GM04503 (cell line): Measurements from ENCODE around the gene URM1.
"Not testable (repeated sequence)": the region's sequence is repeated elsewhere in the genome, so short reads cannot be mapped to it uniquely, and the experiment has no call there.

Experiments
- DNase-seq: peaks from one replicate; pipeline ENCODE4 v3.0.0-alpha.2; 2012; ENCODE audit warnings: low read depth

The URM1 gene

GRCh38 chr9:128370752-128371629 is at the start of gene URM1:
TSS of gene URM1 (plus strand) at chr9:128371374. CDS start at chr9:128371381, 7 bp downstream.
- peak; percentile 87 for DNase-seq

- no peak for DNase-seq
Measured at GRCh38 chr9:128321879-128322403, 49.2 kb upstream of the URM1 start.

- peak; percentile 80 for DNase-seq
Measured at GRCh38 chr9:128322404-128323211, 48.6 kb upstream of the URM1 start, which contains the start of the genes COQ4 and TRUB2. TSS of gene COQ4 (plus strand) at chr9:128322839. CDS start at chr9:128322859, 20 bp downstream. TSS of gene TRUB2 (minus strand) at chr9:128322447. CDS start at chr9:128322408, 39 bp downstream.

GRCh38 chr9:128323212-128323730 is 47.9 kb upstream of the URM1 start:
- no peak for DNase-seq

- DNase-seq = no peak
Measured at GRCh38 chr9:128323791-128324190, 47.4 kb upstream of the URM1 start.

- DNase-seq = no peak
Measured at GRCh38 chr9:128324401-128324800, 46.8 kb upstream of the URM1 start.

- no peak for DNase-seq
Measured at GRCh38 chr9:128325629-128326028, 45.5 kb upstream of the URM1 start.

- no peak for DNase-seq
Measured at GRCh38 chr9:128333451-128333869, 37.7 kb upstream of the URM1 start.

- no peak for DNase-seq
Measured at GRCh38 chr9:128335161-128335560, 36.0 kb upstream of the URM1 start.

GRCh38 chr9:128335914-128336313 is 35.3 kb upstream of the URM1 start:
- DNase-seq = no peak

- DNase-seq = no peak
Measured at GRCh38 chr9:128337936-128338335, 33.2 kb upstream of the URM1 start.

- DNase-seq = not testable (repeated sequence)
Measured at GRCh38 chr9:128338852-128339614, 32.1 kb upstream of the URM1 start.

- DNase-seq = peak; percentile 28
Measured at GRCh38 chr9:128339761-128340690, 31.1 kb upstream of the URM1 start, which contains the start of gene SLC27A4. TSS of gene SLC27A4 (plus strand) at chr9:128340527. CDS start at chr9:128343133, 2,606 bp downstream.

- DNase-seq = no peak
Measured at GRCh38 chr9:128340691-128341434, 30.3 kb upstream of the URM1 start.

- peak; percentile 19 for DNase-seq
Measured at GRCh38 chr9:128341435-128341849, 29.7 kb upstream of the URM1 start.

- DNase-seq = no peak
Measured at GRCh38 chr9:128342971-128343680, 28.0 kb upstream of the URM1 start.

- DNase-seq = no peak
Measured at GRCh38 chr9:128343855-128344254, 27.3 kb upstream of the URM1 start.

- DNase-seq = no peak
Measured at GRCh38 chr9:128344931-128345605, 26.1 kb upstream of the URM1 start.
